HG03196 (cell line): ENCODE measurements around the gene LAMTOR1.

Source experiments
- ATAC-seq: cut with Tn5 transposase; IDR thresholded peaks from one replicate; pipeline ENCODE4 v1.9.1; 2021; ENCODE audit not compliant: unreplicated experiment

Gene LAMTOR1

GRCh38 chr11:72120930-72121329 is 17.8 kb upstream of the LAMTOR1 start:
- ATAC-seq, result no peak

DNA sequence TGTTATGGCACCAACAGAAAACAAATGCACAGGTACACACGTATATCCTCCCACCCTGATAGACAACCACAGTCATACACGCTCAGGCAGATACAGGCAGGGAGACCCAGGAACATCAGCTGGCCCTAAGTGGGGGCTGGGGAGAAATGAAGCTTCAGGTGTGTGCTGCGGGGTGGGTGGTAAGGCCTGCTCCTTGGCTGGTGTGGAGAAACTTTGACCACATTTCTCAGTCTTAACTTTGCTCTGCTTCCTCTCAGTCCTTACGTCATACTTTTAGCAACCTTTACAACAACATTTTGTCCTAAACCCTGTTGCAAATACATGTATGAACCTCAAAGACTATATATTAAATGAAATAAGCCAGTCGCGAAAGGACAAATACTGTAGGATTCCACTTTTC is 16.1 kb upstream of the LAMTOR1 start:
- ATAC-seq, result no peak

- ATAC-seq, result no peak
These were observed 13.1 kb upstream of the LAMTOR1 start for GRCh38 chr11:72116019-72116755.

DNA sequence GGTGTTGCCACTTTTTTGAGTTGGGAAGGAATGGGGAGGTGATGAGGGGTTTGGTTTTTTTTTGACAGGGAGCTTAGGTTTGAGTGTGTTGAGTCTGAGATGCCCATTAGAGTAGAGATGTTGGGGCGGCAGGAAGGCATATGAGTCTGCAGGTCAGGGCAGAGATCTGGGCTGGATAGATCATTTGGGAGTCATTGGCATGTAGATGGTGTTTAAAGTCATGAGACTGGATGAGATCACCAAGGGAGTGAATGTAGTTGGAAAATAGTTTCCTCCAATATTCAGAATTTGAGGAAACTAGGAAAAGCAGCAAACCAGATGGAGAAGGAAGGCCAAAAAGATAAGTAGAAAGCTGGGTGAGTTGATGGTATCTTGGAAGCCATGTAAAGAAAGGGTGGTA is 11.5 kb upstream of the LAMTOR1 start:
- ATAC-seq, result no peak

GRCh38 chr11:72112978-72113808 is 10.1 kb upstream of the LAMTOR1 start:
- no peak for ATAC-seq

GRCh38 chr11:72112143-72112977 is 9.3 kb upstream of the LAMTOR1 start, which contains the start of gene ANAPC15:
TSS of gene ANAPC15 (minus strand) at chr11:72112695. CDS start at chr11:72111276, 1,419 bp downstream.
- peak; percentile 86 for ATAC-seq

DNA sequence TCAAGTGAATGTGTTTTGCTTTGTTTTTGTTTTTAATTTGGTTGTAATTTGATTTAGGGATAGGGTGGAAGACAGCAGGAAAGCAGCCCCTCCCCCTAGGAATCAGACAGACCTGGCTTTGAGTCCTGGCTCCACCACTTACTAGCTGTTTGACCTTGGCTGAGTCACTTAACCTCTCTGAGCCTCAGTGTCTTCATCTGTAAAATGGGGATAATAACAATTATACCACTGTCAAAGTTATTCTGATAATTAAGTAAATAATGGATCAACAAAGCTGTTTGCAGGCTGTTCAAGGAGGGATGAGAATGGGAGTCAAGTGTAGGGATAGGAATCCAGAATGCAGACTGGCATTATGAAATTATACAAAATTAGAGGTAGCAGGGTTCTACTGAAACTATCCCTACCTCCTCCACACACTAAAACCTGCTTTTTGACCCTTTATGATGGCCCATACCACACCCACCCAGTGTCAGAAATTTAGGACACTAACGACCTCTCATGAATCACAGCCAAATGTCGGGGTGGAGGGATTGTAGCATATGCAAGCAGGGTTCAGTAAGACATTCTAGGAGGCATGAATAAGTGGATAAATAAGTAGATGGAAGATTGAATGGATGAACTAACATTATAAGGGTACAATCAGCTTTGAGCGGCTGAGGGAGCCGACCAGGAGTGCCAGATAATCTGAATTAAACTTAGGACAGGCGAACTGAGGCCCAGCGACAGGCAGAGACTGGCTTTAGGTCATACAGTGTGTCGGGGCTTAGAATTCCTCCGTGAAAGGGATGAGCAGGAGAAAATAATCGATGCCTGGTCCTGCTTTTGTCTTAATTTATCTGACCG is 8.4 kb upstream of the LAMTOR1 start:
- ATAC-seq, result no peak

- ATAC-seq, result no peak
These were observed 2.8 kb upstream of the LAMTOR1 start, which contains the start of gene TOMT for GRCh38 chr11:72105888-72106287. TSS of gene TOMT (plus strand) at chr11:72105924. CDS start at chr11:72105952, 28 bp downstream.

GRCh38 chr11:72103754-72104167 is 664 bp upstream of the LAMTOR1 start:
- no peak for ATAC-seq

DNA sequence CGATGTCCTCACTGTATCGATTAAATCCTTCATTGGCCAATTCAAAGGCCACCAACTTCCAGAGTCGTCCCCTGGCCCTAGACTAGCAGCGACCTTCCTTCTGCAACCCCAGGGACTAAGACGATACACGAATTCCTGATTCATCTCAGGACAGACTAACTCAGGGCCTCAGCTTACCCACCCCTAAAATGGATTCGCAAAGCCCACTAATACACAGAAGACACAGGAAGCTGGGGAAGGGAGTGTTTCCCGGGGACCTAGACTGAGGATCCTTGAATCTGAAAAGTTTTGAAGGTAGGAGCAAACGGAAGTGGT is 509 bp downstream of the LAMTOR1 start:
- ATAC-seq, result no peak

GRCh38 chr11:72102162-72102561 is 935 bp downstream of the LAMTOR1 start:
- no peak for ATAC-seq

DNA sequence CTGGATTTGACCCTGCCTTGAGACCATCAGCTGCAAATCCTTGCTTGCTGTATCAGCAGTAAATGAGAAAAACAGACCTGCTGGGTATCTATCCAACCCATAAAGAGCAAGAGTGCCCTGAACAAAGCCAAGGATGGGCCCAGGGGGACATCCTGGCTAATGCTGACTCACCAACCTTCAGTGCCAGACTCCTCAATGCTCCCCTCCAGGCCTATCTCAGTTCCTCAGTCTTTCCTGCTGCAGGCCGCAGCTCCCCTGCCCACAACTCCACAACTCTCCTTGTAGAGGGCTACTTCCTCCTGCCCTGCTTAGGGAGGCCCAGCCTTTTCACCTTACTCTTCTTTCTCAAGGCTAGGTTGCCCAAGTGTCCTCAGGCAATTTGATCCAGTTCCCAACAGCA is 2.6 kb downstream of the LAMTOR1 start:
- no peak for ATAC-seq

GRCh38 chr11:72100009-72100408 is 3.1 kb downstream of the LAMTOR1 start:
- no peak for ATAC-seq

DNA sequence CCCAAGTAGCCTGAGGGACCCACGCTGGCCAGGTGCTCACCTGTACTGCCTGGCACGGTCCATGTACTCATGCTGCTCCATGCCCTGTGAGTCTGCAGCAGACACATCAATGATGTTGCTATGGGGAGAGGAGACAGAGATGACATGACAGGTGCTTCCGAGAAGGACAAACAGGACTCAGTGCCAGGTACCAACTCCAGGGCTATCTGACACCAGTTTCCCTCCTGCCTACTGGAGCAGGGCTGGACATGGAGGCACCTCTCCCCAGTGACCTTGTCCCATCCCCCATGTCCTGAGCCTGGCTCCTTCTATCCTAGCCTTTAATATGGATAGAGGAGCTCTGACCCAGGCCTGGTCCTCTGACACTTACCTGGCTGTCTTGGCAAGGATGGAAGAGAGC is 4.4 kb downstream of the LAMTOR1 start:
- ATAC-seq, result no peak

DNA sequence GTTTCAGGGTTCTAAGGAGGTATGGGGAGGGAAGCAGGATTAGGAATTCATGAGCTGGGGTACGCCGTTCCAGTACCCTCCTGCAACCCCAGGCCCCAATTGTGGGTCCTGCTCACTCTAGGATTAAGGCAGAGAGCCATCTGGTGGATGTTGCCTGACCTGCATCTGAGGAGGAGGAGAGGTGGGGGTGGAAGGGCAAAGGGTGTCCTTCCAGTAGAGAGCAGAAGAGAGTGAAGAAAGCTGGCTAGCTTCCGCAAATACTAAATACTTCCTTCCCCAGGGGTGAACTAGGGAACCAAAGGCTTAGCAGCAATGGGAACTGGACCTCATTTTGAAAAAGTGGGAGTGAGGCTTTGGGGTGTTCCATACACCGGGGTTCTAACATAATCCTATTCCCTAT is 11.8 kb downstream of the LAMTOR1 start:
- ATAC-seq, result no peak

- no peak for ATAC-seq
These were observed 14.9 kb downstream of the LAMTOR1 start for GRCh38 chr11:72088076-72088808.

DNA sequence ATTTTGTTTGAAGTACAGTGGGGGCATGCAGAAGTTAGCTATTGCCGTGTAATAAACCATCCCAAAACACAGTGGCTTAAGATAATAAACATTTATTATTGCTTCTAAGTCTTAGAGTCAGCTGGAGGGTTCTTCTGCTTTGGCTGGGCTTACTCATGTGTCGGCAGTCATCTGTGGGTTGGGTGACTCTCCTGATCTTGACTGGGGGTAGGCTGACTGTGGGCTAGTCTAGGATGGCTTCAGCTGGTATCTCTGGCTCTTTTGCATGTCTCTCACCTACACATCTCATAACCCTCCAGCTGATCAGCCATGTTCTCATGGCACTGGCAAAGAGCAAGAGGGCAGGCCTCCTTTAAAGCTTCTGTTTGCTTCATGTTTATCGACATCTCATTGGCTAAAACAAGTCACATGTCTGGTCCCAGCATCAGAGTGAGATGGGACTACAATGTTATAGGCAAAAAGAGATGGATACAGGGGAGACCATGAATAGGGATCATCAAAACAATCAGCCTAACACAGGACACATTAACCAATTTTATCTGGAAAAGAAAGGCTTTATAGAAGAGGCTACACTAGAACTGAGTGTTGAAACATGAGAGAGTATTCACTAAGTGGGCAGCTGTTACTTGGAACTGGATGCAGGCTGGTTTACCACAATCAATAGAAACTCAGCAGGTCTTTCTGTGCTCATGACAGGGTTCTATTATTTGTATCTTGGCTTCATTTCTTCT is 17.3 kb downstream of the LAMTOR1 start:
- no peak for ATAC-seq

GRCh38 chr11:72084965-72085364 is 18.1 kb downstream of the LAMTOR1 start:
- no peak for ATAC-seq

DNA sequence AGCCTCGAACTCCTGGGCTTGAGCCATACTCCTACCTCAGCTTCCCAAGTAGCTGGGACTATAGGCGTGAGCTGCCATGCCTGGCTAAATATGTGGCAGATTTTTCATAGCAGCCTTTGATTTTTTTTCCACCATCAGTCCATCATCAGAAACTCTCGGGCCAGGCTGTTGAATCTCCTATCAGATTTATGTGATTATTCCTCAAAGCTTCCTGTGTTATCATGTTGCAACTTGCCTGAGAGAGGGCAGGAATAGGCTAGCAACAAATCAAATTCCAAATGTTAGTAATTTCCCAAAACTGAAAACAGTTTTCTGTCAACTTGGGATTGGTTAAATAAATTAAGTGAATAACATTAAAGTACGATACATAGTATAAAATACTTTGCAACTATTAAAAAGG is 19.0 kb downstream of the LAMTOR1 start:
- no peak for ATAC-seq
